GM19395 (cell line): ENCODE data around the gene ARMS2.

Source experiments
- ATAC-seq: cut with Tn5 transposase; IDR thresholded peaks from one replicate; pipeline ENCODE4 v1.9.1; 2021; ENCODE audit warnings: mild to moderate bottlenecking, moderate library complexity; ENCODE audit not compliant: unreplicated experiment

The ARMS2 gene

DNA sequence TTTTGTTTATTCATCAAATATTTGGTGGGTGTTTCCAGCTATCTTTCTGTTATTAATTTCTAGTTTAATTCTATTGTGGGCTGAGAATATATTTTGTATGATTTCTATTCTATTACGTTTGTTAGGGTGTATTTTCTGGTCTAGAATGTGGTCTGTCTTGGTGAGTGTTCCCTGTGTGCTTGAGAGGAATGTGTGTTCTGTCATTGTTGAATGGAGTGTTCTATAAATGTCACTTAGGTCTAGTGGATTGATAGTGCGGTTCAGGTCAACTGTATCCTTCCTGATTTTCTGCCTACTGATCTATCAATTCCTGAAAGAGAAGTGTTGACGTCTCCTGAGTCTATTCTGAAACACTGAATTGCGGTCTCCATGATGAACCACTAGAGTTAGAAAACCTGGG is 15.4 kb downstream of the ARMS2 start:
- ATAC-seq: no peak

DNA sequence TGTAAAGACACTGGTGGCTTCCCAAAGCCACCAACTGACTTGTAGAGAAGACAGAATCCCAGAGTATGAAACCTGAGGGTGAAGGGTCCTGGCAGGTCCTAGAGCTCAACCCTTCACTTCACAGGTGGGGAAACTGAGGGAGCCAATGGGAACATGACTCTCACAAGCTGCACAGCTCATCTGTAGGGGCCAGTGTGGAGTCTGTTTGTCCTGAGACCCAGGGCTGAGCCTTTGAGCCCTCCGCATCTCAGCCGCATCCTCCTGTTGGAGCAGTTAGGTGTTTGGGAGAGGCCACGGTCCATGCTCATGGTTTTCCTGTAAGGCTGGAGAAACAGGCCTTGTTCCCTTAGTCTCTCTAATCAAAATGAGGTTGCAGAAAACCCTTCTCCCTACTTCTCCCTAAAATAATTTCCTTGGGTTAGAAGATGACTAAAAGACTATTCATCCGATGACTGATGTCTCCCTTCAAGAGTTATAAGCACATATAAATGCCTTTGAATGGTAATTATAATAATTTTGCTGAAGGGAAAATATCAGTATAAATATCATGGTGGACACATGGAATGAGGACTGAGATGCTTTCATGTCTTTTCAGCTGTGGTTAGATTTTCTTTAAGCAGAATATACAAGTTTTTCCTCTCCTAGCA is 17.2 kb downstream of the ARMS2 start:
- ATAC-seq: no peak

DNA sequence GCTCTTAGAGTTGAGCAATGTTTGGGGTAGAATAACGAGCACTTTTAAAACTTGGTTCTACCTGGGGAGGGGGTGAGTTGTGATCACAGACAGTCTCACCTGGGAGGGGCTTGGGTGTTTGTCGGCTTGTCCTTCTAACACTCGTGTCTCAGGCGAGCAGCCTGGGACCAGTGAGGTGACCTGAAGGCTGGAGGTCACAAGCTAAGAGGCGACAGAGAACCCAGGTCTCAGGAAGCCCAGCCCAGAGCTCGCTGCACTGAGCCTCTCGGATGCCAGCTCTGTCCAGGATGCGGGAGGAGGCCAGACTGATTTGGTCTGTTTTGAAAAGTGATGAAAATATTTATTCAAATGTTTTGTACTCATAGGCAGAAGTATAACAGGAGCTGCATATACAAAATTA is 18.7 kb downstream of the ARMS2 start:
- no peak for ATAC-seq

DNA sequence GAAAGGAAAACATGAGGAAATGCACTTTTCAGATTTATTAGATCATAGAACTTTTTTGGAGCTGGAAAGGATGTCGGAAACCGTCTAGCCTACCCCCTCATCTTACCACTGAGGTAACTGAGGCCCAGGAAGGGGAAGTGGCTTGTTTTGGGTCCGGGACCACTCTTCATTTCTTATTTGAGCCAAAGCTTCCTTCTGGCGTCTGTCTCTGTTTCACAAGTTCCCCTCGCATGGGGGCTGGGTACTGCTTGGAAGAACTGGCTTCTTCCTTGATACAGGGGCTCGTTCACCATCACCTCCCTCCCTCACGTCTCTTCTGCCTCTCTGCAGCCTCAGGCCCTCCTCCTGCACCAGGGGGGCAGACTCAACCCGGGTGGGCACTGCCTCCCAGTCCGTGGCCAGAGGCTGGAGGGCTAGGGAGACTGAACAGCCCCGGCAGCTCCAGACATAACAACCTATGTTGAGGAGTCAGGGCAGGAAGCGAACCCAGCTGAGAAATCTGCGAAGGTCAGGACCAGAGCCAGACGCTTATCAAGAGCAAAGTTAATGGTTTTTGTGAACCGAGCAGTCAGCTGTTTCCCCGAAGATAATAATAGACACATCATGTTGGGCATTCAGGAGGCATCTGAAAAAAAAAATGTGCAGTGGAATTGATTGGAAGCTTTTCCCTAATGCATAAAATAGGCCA is 19.8 kb downstream of the ARMS2 start:
- no peak for ATAC-seq

DNA sequence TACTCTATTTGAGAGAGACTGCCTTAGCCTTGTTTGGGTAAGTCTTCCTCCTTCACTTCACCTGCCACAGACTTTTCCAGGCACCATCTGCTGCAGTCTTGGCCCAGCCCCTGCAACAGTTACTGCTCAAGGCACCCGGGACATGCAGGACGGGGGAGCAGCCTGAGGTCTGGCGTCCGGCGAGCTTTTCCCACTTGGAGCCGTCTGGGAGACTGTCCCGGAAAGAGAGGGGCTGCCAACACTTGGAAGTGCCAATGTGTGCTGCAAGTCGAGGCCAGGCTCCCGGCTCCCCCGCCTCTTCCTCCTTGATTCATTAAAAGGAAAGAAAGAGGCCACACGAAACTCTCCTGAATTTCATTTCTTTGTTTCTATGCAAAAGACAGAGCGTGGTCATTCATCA is 20.6 kb downstream of the ARMS2 start:
- ATAC-seq: no peak

DNA sequence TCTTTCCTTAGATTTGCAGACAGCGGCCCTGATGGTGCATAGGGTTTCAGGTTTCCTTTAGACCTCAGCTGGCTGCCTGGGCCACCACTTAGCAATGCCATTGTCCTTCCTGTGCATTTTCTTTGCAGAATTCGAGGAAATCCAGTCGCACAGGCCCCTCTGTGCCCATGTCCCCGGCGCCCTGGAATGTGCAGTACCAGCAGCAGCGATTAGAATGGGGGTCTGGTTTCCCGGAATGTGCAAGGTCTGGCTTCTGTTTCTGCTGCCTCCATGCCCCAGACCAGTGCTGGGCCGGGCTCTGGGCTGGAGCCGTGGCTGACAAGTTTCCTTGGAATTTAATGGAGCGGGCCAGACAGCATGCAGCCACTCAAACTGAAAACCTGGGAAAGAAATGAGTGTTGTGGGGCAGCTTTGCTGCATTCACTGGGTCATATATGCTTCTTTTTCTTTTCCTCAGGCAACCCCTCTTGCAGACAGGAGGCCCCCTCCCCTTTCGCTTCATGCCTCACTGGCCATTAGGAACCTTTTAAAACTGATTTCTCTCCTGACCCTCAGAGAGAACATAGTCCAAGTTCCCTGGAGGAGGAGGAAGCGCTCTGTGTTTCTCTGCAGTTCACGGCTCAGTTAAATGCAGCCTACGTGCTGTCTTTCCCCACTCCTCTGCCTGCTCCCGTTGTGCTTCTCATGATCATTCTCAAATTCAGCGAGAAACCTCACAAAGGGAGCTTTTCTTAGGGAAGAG is 21.3 kb downstream of the ARMS2 start:
- no peak for ATAC-seq

DNA sequence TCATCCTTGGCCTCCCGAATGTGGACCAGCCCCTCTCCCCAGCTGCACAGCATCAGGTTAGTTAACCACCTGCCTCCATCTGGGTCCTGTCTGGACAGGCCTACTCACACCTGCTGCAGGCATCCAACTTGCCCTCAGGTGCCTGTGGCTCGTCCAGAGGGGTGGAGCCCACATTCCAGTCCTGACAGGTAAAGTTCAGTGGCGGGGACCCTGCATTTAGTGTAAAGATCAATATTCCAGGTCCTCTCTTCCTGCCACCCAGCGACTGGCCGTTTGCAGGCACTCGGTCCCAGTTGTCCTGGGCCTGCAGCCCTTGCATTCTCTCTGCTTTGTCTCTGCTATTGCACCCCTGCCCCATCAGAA is 21.9 kb downstream of the ARMS2 start:
- no peak for ATAC-seq

DNA sequence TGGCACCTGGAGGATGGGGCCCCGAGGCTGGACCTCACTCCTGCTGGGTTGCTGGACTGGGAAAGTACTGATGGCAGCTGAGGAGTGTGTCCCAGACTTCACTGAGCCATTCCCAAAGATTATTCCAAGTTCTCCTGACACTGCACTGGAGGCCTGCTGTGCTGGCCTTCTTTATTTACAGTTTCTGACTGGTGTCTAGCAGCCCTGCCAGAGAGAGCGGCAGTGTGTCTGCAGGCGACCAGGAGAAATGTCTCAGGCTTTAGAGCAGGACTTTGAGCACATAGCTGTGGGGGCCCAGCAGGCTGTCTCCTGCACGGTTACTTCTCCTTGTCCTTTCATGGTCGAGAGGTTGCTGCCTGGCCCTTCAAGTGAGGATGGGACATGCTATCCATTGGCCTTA is 23.0 kb downstream of the ARMS2 start:
- no peak for ATAC-seq

DNA sequence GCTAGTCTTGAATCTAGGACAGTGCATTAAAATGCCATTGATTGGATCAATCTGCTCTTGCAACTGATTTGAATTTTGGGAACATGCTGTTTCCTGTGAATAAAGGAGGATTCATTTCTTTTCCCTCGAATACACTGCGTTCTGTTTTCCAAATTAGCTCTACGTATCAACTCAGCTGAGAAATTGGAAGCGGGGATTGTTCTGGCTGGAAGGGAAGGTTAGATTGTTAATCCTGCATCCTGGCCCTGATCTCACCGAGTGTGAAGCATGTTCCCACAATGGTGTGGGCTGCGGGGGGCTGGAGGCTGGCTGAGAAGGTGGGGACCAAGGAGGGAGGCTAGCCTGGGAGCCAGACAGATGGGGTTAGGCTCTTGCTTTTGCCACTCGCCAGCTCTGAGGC is 24.5 kb downstream of the ARMS2 start:
- ATAC-seq: no peak

DNA sequence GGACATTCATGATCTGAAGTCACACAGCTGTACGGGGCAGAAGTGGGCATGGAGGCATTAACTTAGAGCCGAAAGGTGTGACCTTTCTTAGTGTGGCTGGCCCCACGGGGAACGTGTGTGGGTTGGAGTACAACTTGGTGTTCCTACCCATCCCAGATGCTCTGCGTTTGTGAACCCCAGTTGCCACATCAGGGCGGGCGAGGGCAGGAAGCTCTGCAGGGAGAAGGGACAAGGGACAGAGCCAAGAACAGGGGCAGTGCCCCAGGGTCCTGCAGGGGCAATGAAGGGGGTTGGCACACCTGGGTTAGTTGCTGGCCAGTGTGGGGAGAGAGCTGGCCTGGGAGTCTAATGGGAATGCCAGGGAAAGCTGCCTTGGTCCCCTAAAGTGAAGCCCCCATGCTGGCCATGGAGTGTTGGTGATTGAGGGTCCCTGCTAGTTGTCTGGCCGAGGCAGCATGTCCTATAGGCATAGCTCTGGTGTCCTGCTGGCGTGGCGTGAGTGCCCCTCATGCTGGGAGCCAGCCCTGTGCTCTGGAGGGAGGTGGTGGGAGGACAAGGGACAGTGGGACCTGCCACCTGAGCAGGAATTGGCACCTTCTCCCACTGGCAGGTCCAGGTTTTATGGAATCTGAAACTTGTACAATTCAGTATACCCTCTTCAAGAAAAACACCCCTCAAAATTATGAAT is 25.8 kb downstream of the ARMS2 start:
- ATAC-seq: no peak

DNA sequence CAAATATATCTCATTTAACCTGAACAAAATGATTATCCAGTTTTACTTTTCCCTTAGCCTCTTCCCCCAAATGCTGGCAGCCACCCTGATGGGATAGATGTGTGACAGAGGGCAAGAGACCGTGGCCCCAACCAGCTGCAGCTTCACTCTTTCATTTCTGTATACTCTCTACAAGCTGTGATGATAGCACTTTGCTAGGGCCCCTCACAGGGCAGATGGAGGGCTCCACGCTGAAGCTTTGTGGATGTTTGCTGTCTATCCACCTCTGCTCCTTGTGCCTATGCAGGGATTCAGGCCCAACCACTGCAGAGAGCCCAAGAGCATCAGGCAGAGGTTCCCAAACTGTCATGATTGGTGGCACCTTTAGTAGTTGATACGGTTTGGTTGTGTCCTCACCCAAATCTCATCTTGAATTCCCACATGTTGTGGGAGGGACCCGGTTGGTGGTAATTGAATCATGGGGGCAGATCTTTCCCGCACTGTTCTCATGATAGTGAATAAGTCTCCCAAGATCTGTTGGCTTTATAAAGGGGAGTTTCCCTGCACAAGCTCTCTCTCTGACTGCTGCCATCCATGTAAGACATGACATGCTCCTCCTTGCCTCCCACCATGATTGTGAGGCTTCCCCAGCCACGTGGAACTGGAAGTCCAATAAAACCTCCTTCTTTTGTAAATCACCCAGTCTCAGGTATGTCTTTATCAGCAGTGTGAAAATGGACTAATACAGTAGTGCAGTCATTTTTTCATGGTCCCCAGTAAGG is 27.0 kb downstream of the ARMS2 start:
- no peak for ATAC-seq

DNA sequence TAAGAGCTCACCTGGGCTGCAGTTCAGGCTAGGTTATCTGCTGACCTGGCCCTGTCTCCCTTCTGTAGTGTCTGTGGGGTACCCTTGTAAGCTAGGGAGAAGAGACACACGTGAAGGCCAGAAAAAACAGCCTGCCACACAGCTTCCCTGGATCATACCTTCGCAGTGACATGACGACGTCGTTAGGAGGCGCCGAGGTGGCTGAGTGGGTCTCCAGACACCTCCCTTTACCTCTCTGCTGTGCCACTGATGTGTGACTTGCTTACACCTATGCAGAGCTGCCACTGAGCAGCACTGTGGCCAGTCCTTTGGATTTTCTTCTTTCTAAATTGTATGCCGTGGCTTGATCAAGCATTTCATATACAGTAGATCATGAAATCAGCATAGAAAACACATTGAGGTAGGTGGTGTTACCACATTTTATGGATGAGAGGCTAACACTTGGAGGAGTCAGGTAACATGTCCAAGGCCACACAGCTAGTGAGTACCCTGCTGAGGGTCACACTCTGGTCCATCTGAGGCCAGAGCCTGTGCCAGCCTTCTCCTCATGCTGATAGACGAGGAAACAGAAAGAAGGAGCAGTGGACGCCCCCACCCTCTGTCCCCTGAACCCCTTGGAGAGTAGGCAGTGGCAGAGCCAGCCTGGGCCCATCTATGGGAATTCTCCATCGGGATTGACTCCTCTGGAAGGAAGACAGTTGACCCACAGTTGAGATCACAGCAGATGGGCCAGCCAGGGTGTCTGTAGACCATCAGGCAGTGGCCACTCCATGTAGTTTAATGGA is 30.0 kb downstream of the ARMS2 start:
- no peak for ATAC-seq

DNA sequence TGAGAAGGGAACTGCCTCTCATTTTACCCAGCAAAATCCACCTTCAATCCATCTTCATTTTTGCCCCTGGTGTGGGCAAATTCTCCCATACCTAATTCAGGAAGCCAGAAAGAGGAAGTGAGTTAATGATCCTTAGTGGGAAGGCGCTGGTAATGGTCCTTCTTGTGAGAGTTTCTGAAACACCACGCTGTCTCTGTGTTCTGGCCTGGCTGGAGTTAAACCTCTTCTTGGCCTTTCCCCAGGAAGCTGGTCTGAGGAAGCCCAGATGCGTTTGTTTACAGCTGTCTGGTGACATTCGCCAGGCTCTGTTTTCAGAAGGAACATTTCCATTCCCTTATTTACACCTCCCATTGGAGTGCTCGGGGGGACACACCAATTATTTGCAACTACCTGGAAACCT is 31.2 kb downstream of the ARMS2 start:
- no peak for ATAC-seq

DNA sequence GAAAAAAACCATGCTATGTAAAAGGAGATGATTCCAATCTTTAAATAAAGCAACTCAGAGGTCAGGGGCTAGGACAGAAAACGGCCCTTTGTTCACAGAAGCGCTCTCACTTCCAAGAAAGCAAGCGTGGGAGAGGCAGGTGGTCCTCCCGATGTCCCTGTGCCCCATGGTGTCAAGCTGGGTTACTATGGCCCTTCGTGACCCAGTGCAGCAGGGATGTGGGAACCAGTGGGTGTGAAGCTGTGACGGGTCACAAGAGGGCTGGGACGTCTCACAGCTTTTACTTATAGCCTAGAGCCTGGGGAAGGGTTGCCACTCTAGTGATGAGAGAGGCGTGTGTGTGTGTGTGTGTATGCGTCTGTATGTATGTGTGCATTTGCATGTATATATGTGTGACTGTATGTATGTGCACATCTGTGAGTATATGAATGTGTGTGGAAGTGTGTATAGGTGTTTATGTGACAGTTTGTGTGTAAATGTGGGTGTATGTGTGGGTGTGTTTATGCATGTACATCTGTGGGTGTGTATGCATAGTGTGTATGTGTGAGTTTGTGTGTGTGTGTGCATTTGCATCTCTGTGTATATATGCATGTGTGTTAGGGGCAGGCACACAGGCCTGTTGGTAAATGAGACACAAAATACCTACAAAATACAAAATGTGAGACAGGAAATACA is 32.1 kb downstream of the ARMS2 start:
- no peak for ATAC-seq

DNA sequence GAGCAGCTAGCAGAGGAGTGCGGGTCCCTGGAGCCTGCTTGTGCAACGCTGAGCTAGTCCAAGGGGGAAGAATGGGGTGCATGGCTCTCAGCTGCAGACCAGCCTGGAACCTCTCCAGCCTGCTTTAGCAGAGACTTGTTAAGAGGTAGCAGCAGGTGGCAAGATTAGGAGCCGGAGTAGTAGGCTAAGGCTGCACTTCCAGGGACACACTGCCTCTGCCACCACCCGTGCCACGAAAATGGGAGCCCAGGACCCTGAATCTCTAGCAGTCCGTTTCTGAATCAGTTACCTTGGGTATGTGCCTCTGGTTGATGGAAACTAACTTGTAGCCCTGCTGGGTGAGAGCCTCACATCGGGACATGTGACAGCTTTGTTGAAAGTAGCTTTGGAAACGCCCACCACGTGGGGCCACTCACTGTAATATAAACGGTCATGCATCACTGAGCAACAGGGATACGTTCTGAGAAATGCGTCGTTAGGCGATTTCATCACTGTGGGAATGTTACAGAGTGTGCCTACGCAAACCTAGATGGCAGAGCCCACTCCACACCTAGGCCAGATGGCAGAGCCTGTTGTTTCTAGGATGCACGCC is 32.8 kb downstream of the ARMS2 start:
- no peak for ATAC-seq

DNA sequence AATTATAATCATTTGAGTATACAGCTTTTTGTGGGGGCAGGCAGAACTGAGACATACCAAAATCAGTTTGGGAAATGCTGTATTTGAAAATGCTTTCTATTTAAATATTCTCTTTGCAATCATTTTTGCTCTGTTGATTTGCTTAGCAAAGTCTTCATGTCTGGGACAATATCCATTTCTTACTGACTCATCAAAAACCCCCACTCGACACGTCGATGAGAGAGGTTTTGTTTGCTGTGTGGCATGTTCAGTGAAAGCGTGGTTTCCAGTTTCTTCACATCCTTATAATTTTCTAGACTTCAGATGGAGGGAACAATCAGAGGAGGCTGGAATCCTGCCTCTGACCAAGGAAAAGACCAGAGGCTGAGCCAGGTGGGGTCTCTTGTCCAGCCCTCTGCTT is 35.8 kb downstream of the ARMS2 start:
- no peak for ATAC-seq

DNA sequence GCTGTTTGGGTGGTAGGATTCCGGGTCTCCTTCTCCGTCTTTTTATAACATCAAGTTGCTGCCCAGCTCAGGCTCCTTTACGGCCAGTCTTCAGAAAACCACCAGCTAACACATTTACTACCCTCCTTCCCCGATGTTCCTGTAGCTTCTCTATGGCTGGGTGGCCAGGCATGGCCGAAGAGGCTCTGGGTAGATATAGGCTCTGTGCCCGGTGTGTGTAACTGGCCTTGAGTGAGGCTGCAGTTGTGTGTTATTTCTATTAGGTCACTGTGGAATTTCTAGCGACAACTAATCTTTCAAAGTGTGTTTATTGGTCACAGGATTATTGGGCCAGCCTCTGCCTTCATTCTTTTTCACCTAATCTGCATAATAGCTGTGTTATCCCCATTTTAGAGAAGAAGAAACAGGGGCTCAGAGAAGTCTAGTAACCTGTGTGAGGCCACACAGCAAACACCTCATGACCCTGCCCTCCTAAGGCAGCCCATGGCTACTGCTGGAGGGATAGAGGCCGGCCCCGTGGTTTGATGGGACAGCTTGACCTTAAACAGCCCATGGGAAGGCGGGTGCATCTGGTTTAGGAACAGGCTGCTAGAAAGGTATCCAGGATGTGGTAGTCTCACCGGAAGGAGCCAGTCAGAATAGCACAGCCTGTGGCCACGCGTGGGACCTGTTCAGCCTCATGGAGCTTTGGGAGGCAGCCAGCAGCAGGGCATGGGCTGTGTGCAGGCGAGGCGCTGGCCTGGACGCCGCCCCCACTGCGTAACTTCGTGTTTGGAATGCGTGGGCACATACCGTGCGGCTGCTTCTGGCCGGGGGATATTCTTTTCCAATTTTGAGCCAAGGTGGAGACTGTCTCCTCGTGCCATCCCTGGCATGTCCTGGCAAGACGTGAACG is 36.6 kb downstream of the ARMS2 start:
- ATAC-seq: no peak

DNA sequence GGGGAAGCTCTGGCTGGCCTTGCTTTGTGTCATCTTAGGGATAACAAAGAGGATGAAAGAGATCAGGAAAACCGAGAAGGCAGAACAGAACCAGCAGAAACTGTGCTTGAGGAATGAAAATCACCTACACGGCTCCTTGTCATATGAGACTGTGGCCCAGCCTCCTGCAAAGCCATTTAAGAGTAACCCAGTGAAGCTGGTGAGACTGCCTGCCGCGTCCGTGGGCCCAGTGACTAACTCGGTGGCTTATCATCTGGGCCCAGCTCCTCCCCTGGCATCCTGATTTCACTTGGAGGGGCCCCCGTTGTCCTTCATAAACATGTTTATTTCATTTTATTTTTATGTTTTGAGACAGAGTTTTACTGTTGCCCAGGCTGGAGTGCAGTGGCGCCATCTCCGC is 37.6 kb downstream of the ARMS2 start:
- no peak for ATAC-seq
